ENCODE measurements around the gene FAM229A.
"Not testable (repeated sequence)": the region's sequence is repeated elsewhere in the genome, so short reads cannot be mapped to it uniquely, and the experiment has no call there.

Gene FAM229A

GRCh38 chr1:32376199-32376598, 13.9 kb upstream of the FAM229A start:
- no peak for DNase-seq

DNA sequence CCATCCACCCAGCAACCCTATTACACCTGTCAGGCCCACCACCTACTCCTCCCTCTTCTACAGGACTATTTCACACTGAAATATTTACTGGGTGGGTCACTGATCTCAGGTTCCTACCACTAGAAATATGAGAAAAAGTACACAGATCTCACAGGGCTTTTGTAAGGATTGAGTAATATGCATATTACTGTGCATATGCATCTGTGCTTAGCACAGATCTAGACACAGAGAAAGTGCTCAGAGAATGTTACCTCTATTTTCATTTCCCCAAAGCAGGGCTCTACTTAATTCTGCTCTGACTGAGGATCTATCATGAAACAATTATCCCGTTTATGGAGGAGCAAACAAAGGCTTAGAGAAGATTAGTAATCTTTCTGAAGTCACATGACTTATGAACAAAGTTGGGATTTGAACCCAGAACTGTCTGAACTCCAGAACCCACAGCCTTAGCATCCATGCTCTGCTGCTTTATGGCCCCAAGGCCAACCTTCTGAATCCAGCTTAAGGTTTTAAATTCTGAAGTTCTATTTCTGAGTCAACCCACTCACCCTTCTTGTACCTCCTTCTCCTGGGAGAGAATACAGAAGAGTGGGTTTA, 11.8 kb upstream of the FAM229A start:
- DNase-seq = no peak

DNA sequence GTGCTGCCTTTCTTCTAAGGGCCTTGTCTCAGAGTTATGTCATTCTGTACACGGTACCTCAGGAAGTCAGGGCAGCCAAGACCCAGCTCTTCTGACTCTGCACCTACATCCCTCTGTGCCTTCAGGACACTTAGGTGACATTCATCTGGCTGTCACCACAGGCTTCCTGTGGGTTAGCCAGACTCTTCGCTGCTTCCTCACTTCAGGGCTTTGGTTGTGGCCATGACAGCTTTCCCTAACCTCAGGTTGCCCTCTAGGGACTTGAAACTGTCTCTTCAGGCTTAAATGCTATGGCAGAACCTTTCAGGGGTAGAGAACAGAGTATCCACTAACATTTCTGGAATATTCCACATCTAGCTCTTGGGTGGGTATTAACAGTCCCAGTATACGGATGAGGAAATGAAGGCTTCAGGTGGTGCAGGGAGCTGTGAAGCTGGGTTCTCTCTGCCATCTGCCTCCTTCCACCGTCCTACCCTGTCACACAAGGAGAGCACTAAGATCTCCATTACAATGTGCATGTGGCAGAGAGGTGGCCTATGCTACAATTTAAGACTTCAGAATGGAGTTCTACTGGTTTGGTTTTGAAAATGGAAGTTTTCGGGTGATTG, 10.0 kb upstream of the FAM229A start:
- DNase-seq = no peak

GRCh38 chr1:32367912-32368635, 5.8 kb upstream of the FAM229A start:
- no peak for DNase-seq

DNA sequence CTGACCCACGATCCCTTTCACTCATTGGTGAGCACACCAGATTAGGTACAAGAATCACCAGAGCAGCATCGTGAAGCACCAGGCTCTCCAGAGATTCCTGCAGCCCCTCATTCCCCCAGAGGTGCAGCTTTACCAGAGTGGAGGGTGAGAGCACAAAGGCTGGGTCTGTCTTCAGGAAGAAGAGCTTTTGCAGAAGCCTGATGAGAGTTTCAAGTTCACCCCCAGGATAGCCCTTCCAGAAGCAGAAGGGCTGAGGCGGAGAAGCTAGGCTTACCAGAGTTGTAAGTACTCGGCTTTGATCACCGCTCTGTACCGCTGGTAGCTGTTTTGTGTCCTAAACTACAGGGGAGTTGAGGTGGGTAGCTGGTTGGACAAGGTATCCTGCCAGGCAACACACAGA, 3.2 kb upstream of the FAM229A start:
- no peak for DNase-seq

- no peak for DNase-seq
These were observed 2.6 kb upstream of the FAM229A start for GRCh38 chr1:32364836-32365235.

DNA sequence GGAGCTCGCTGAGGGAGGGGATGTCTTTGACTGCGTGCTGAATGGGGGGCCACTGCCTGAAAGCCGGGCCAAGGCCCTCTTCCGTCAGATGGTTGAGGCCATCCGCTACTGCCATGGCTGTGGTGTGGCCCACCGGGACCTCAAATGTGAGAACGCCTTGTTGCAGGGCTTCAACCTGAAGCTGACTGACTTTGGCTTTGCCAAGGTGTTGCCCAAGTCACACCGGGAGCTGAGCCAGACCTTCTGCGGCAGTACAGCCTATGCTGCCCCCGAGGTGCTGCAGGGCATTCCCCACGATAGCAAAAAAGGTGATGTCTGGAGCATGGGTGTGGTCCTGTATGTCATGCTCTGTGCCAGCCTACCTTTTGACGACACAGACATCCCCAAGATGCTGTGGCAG, 1.4 kb upstream of the FAM229A start:
- no peak for DNase-seq

GRCh38 chr1:32361674-32362473, 411 bp downstream of the FAM229A start:
- no peak for DNase-seq

GRCh38 chr1:32361308-32361673, 994 bp downstream of the FAM229A start:
- no peak for DNase-seq

GRCh38 chr1:32358435-32358834, 3.9 kb downstream of the FAM229A start:
- no peak for DNase-seq

GRCh38 chr1:32357614-32358013, 4.7 kb downstream of the FAM229A start:
- no peak for DNase-seq

GRCh38 chr1:32356478-32356877, 5.8 kb downstream of the FAM229A start:
- DNase-seq = no peak

DNA sequence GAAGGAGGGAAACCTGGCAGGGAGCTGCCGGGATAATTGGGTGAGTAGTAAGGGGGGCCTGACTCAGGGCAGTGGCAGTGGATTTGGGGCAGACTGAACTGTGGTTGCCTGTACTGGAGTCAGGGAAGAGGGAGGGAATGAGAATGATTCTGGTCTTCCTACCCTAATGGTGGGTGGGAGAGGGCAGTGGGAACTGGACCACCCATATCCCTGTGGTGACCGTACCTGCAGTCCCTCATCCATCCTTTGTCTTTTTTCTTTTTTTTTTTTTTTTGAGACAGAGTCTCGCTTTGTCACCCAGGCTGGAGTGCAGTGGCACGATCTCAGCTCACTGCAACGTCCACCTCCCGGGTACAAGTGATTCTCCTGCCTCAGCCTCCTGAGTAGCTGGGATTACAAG, 6.5 kb downstream of the FAM229A start:
- DNase-seq = not testable (repeated sequence)

GRCh38 chr1:32353886-32354570, 8.3 kb downstream of the FAM229A start:
- no peak for DNase-seq

GRCh38 chr1:32353431-32353830, 8.9 kb downstream of the FAM229A start:
- DNase-seq = no peak

DNA sequence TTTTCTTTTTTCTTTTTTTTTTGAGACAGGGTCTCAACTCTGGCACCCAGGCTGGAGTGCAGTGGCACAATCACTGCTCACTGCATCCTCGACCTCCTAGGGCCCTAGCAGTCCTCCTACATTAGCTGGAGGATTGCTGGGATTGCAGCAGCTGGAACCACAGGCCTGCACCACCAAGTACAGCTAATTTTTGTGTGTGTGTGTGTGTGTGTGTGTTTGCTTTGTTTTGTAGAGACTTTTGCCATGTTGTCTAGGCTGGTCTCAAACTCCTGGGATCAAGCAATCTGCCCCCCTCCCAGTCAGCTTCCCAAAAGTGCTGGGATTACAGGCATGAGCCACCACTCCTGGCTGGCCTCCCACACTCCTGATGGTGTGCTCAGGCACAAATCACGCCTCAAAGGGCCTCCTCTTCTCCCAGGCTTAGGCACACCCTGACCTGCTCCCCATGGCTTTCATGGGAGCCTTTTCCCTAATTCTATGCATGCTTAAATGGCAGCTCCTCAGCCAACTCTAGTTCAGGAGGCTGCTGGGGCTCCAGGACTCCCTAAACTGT, 9.4 kb downstream of the FAM229A start:
- no peak for DNase-seq

- DNase-seq = no peak
These were observed 10.0 kb downstream of the FAM229A start for GRCh38 chr1:32352239-32352745.

DNA sequence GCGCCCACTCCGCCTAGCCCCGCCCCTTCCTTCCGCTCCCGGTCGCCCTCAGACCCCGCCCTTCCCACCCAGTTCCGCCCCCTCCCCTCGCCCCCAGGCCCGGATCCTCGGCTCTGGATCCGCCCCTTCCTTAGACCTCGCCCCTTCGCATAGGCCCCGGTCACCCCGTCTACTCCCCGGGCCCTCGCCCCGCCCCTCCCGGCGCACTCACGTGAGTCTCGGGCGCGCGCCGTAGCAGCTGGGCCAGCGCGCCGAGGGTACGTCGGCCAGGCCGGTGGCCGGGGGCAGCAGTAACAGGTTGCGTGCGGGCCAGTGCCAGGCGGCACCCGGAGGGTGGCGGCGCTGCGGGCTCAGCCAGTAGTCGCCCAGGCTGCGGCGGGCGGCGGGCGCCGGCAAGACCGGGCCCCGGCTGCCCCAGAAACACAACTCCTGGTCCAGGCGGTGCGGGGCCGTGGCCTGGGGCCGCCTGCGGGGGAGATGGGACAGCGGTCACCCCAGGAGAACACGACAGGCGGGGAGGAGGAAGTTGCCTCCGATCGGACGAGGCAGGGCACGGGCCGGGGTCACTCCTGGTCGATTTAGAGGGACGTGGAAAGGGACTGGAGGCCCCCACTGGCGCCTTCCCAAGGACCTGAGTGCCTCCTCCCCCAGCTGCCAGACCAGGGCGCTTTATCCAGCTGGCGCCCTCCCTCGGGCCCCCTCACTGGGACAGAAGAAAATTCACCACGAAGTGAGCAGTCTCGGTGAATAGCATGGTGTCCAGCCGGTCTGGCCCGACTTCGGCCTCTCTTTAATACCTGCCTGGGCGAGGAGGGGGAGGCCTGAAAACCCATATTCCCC, 10.7 kb downstream of the FAM229A start:
- DNase-seq = peak; percentile 85

GRCh38 chr1:32350785-32351398, 11.4 kb downstream of the FAM229A start:
- DNase-seq = peak; percentile 76

- DNase-seq = no peak
These were observed 13.0 kb downstream of the FAM229A start for GRCh38 chr1:32349211-32349708.

Measured in NCI-H1048 (cell line).